CD4-positive, alpha-beta T cell treated with Interleukin-15 for 1 hour (primary cell): Measurements from ENCODE around the gene NPM1.
A peak's percentile ranks its signal among the peaks of the same experiment; 100 is the strongest.
"Not testable (repeated sequence)": the region's sequence is repeated elsewhere in the genome, so short reads cannot be mapped to it uniquely, and the experiment has no call there.

Experiments used
- DNase-seq: peaks from one replicate; pipeline ENCODE4 v3.0.0-alpha.2; 2020

NPM1 gene

DNA sequence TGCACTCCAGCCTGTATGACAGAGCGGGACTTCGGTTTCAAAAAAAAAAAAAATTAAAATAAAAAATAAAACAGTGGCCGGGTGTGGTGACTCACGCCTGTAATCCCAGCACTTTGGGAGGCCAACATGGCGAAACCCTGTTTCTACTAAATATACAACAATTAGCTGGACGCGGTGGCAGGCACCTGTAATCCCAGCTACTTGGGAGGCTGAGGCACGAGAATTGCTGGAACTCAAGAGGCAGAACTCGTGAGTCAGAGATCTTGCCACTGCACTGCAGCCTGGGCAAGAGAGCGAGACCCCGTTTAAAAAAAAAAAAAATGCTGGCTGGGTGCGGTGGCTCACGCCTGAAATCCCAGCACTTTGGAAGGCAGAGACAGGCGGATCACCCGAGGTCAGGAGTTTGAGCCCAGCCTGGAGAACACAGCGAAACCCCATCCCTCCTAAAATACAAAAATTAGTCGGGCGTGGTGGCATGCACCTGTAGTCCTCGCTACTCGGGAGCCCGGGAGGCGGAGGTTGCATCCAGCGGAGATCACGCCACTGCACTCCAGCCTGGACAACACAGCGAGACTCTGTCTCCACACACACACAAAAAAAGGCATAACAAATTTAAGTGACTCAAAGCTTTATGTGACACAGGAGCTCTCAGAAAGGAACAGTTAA lies 1.5 kb upstream of the NPM1 start:
- no peak for DNase-seq

DNA sequence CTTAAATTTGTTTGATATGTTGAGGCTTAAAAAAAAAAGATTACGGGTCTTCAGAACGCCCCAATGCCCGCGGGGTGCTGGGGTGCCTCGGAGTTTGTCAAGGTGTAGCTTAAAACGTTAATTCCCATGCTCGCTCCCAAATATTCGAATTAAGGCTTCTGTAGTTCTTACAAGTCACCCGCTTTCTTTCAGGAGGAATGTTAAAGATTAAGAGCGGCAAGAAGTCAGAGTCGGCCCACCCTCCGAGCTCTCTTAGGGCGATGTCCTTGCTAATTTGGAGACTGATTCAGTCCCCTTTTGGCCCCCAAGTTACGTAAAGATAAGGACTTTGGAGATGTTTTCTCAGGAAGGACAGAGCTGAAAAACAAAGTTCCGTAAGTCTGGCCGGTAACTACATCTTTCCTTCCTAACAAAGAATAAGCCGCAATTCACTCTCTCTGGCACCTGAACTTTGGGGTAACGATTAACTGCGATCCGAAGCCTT lies 746 bp upstream of the NPM1 start:
- DNase-seq, result no peak

DNA sequence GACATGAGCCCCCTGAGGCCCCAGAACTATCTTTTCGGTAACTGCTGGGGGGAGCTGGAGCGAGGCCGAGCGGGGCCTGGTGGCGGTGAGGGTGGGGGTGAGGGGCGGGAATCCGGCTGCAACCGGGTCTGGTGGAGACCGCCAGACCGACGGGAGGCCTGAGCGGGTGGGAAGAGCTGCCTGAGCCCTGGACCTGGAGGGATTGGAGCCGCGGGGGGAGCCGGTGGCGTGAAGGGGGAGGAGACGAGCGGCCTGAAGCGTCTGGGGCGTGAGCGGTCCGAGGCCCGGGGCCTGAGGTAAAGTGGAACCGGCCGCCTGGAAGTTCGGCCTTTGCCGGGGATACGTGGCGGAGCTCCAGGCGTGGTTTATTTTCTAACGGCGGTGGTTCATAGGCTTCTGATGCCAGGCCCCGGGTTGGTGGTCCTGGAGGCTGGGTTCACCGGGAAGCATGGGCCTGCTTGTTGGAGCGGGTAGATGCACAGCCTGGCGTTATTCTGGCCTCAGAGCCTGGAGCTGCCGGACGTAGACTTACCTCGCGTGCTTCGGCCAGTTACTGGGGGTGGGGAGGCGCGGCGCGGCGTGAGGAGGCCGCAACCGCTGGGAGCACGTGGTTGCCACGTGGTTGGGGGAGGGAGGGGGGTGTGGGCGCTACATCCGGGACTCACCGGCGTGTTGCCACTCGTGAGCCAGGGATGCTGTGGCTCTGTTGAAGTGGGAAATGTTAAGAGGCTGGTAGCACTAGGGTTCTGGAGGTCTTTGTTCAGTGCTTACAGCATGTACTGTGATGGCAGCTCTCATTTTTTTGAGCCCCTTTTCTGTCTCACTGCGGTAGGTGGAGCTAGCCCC lies 544 bp downstream of the NPM1 start:
- peak; percentile 84 for DNase-seq

GRCh38 chr5:171388816-171389168 lies 1.1 kb downstream of the NPM1 start:
- no peak for DNase-seq

DNA sequence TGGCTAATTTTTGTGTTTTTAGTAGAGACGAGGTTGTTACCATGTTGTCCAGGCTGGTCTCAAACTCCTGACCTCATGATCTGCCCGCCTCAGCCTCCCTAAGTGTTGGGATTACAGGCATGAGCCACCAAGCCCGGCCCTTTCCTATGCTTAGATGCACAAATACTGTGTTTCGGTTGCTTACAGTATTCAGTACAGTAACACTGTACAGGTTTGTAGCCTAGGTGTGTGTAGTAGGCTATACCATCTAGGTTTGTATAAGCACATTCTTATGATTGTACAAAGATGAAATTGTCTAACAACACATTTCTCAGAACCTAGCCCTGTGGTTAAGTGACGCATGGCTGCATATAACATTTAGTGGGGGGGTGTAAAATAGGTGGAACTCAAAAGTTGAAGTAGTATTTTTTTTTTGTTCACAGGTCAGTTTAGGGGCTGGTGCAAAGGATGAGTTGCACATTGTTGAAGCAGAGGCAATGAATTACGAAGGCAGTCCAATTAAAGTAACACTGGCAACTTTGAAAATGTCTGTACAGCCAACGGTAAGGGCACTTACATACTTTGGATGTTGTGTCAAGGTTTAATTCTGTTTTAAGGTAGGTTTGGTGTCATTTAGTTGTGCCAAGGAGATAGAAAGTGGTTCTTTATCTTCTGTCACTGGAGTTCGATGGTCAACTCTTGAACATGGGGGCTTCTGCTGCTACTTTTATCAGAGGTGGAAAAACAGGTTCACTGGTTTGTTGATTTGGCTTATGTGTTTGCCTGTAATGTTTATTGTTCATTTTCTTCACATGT lies 3.4 kb downstream of the NPM1 start:
- no peak for DNase-seq

- no peak for DNase-seq
Observed at GRCh38 chr5:171391996-171392577, 4.4 kb downstream of the NPM1 start.

GRCh38 chr5:171392585-171393159 lies 5.0 kb downstream of the NPM1 start:
- DNase-seq, result no peak

DNA sequence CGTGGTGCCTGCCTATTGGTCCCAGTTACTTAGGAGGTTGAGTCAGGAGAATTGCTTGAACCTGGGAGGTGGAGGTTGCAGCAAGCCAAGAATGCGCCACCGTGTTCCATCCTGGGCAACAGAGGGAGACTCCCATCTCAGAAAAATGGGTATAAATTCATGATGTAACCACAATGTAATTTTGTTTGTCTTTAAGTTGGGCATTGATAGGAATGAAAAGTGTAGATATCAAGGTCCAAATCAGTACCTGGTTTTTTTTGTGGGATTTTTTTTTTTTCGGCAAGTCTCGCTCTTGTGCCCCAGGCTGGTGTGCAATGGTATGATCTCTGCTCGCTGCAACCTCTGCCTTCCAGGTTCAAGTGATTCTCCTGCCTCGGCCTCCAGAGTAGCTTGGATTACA lies 7.4 kb downstream of the NPM1 start:
- DNase-seq, result no peak

DNA sequence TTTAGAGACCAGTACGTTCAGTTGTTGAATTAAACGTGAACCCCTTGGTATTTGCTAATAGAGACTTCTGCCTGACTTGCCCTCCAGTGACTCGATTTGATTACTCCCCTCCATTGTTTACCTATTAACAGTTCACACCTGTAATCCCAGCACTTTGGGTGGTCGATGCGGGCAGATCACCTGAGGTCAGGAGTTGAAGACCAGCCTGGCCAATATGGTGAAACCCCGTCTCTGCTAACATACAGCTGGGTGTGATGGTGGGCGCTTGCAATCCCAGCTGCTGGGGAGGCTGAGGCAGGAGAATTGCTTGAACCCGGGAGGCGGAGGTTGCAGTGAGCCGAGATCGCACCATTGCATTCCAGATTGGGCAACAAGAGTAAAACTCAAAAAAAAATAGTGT lies 8.9 kb downstream of the NPM1 start:
- DNase-seq, result not testable (repeated sequence)

- no peak for DNase-seq
Observed at GRCh38 chr5:171397190-171397589, 9.5 kb downstream of the NPM1 start.

GRCh38 chr5:171397599-171397998 lies 9.9 kb downstream of the NPM1 start:
- no peak for DNase-seq

DNA sequence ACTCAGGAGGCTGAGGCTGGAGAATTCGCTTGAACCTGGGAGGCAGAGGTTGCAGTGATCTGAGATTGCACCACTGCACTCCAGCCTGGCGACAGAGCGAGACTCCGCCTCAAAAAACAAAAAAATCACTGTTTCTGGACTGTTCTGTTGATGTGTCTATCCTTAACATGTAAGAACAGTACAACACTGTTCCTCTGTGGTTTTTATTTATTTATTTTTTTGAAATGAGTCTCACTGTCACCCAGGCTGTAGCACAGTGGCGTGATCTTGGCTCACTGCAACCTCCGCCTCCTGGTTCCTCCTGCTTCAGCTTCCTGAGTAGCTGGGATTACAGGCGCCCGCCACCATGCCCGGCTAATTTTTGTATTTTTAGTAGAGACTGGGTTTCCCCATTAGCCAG lies 11.0 kb downstream of the NPM1 start:
- DNase-seq, result not testable (repeated sequence)

DNA sequence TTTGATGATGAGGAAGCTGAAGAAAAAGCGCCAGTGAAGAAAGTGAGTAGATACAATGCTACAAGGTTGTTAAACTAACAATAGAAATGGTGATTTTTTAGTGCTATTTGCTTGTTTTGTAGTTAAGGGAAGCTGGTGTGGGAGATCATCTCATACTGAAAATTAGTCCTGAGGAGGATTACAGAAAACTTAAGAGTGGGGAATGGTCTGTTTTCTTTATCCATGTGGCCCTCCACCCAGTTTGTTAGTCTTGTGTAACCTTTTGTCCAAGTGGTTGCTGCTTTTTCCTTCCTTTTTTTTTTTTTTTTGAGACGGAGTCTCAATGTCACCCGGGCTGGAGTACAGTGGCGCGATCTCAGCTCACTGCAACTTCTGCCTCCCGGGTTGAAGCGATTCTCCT lies 12.5 kb downstream of the NPM1 start:
- DNase-seq, result no peak

DNA sequence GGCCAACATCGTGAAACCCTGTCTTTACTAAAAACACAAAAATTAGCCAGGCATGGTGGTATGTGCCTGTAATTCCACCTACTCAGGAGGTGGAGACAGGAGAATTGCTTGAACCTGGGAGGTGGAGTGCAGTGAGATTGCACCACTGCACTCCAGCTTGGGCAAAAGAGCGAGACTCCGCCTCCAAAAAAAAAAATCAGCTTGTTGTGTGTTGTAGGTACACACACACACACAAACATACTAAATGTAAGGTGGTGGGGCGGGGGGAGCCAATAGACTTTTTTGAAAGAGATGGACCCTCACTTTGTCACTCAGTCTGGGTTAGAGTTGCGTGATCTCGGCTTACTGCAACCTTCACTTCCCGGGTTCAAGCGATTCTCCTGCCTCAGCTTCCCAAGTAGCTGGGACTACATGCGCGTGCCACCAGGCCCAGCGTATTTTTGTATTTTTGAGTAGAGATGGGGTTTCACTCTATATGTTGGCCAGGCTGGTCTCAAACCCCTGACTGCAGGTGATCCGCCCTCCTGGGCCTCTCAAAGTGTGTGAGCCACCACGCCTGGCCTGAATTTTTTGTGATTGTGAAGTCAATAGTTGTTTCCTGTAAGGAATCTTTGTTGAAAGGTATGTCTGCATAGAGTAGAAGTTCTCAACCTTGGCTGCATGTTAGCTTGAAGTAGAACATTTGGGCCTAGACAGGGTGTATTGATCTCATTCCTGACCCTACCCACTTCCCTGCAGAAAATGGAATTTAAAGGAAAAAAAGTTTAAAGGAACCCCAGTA lies 13.7 kb downstream of the NPM1 start:
- DNase-seq, result no peak

GRCh38 chr5:171402751-171403150 lies 15.1 kb downstream of the NPM1 start:
- DNase-seq, result not testable (repeated sequence)

DNA sequence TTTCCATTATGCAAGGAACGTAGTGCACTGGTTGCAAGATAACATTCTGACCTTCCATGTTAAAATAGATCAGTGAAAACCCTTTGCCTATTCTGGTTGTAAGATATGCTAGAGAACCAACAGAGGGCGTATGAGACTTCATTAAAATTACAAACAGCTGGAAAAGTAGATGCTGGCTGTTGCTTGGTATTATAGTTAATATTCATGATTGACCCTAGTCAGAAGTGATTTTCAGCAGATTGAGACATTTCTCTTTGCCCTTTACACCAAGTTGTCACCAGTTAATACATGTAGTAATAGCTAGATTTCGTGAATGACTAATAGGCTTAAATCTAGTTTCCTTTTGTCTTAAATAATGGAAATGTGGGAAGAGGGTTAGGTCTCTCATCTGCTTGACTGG lies 18.0 kb downstream of the NPM1 start:
- no peak for DNase-seq

- no peak for DNase-seq
Observed at GRCh38 chr5:171407234-171407633, 19.6 kb downstream of the NPM1 start.

DNA sequence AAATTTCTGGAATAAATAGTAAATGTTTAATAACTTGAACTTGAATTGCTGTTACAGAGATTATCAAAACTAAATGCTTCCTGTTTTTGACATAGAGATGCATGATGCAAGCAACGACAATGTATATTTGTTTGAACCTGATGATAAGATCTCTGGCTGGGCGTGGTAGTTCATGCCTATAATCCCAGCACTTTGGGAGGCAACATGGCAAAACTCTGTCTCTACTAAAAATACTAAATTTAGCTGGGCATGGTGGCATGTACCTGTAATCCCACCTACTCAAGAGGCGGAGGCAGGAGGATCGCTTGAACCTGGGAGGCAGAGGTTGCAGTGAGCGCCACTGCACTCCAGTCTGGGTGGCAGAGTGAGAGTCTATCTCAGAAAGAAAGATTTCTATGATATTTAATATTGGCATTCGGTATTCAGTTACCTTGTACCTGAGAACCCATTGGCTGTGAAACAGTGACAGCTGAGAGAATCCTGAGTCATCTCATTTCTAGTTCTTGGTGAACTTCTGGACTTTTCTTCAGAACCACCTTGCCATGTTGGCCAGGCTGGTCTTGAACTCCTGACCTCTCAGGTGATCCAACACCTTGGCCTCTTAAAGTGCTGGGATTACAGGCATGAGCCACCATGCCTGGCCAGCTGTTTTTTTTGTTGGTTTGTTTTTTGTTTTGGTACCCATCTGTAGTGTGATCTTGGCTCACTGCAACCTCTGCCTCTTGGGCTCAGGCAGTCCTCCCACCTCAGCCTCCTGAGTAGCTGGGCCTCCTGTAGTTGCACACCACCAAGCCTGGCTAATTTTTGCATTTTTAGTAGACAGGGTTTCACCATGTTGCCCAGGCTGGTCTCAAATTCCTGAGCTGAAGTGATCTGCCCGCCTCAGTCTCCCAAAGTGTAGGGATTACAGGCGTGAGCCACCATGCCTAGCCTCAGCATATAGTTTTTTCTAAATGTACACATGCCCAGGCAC lies 21.8 kb downstream of the NPM1 start:
- no peak for DNase-seq

DNA sequence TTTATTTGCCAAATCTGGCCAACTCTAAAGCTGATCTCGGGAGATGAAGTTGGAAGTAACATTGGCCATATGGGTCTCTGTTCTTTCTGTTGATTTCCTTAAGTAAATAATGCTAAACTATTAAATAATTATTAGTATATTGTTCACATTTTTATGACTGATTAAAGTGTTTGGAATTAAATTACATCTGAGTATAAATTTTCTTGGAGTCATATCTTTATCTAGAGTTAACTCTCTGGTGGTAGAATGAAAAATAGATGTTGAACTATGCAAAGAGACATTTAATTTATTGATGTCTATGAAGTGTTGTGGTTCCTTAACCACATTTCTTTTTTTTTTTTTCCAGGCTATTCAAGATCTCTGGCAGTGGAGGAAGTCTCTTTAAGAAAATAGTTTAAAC lies 22.5 kb downstream of the NPM1 start:
- DNase-seq, result no peak

- no peak for DNase-seq
Observed at GRCh38 chr5:171412186-171412585, 24.5 kb downstream of the NPM1 start.
